ENCODE data around the gene GCK.

The GCK gene

GRCh38 chr7:44143646-44144250 is 45.5 kb downstream of the GCK start:
- peaks cover 0 to 22% of the 10 kb centered on the region in 2 donors for H3K4me1 ChIP-seq (ENCODE audit: control insufficient read depth in 1 of 2, insufficient read depth in 2 of 2, low read length in 2 of 2)
- H3K4me3 ChIP-seq (ENCODE audit: low read depth in 1 of 2, low read length in 2 of 2): no peak overlapping the region
- no peak overlapping the region for H3K27ac ChIP-seq (ENCODE audit: low read length)
- H3K36me3 ChIP-seq (ENCODE audit: control insufficient read depth in 1 of 2, insufficient read depth in 2 of 2, low read length in 2 of 2): no peaks in the 10 kb centered on the region
- H3K9me3 ChIP-seq (ENCODE audit: control insufficient read depth in 1 of 2, low read length in 2 of 2): no peaks in the 10 kb centered on the region
- no peaks in the 10 kb centered on the region for H3K27me3 ChIP-seq (ENCODE audit: low read depth, low read length)

- peaks cover 0 to 22% of the 10 kb centered on the region in 2 donors for H3K4me1 ChIP-seq (ENCODE audit: control insufficient read depth in 1 of 2, insufficient read depth in 2 of 2, low read length in 2 of 2)
- H3K27ac ChIP-seq (ENCODE audit: low read length): no peak overlapping the region
- no peaks in the 10 kb centered on the region for H3K9me3 ChIP-seq (ENCODE audit: control insufficient read depth in 1 of 2, low read length in 2 of 2)
- no peaks in the 10 kb centered on the region for H3K36me3 ChIP-seq (ENCODE audit: control insufficient read depth in 1 of 2, insufficient read depth in 2 of 2, low read length in 2 of 2)
- H3K4me3 ChIP-seq (ENCODE audit: low read depth in 1 of 2, low read length in 2 of 2): no peak overlapping the region
- H3K27me3 ChIP-seq (ENCODE audit: low read depth, low read length): no peaks in the 10 kb centered on the region
Observed at GRCh38 chr7:44142028-44142427, 47.2 kb downstream of the GCK start.

DNA sequence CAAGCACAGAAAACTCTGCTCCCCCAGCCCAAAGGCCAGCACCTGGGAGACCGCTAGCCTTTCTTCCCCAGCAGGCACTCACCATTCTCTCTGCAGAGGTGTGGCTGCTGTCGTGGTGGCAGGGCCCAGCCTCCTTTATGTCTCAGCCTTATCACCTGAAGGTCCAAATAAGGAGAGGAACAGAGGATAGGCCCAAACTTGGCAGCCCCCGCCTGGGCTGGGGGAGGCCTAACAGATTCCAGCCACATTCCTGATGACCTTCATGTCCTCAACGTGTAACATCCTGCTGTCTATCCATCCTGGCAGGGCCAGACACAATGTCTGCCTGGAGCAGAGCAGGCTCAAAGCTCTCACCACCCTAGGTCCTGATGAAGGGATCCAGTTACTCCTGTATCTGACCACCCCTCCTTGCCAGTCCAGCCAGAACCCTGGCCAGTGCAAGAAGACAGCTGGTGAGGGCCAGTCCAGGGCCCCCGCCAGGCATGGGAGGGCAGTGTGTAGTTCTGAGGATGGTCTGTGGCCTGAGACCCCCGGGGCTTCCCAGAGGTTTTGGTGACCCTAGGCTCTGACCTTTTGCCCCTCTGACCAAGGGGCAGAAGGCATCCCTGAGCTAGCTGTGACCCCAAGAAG is 47.9 kb downstream of the GCK start, which contains the start of gene MYL7:
Gene MYL7 (minus strand): TSS at position 112 of the 630 bp plus-strand sequence. CDS start 27 bp downstream, at position 85.
- peaks cover 0 to 15% of the 10 kb centered on the region in 2 donors for H3K4me1 ChIP-seq (ENCODE audit: control insufficient read depth in 1 of 2, insufficient read depth in 2 of 2, low read length in 2 of 2)
- no peaks in the 10 kb centered on the region for H3K36me3 ChIP-seq (ENCODE audit: control insufficient read depth in 1 of 2, insufficient read depth in 2 of 2, low read length in 2 of 2)
- H3K27ac ChIP-seq (ENCODE audit: low read length): no peak within 1 kb of the TSS
- no peak within 1 kb of the TSS for H3K4me3 ChIP-seq (ENCODE audit: low read depth in 1 of 2, low read length in 2 of 2)
- H3K27me3 ChIP-seq (ENCODE audit: low read depth, low read length): no peaks in the 10 kb centered on the region
- H3K9me3 ChIP-seq (ENCODE audit: control insufficient read depth in 1 of 2, low read length in 2 of 2): no peaks in the 10 kb centered on the region

- Histone ChIP-seq H3K9me3 (ENCODE audit: control insufficient read depth in 1 of 2, low read length in 2 of 2) (no peaks in the 10 kb centered on the region), H3K4me1 (ENCODE audit: control insufficient read depth in 1 of 2, insufficient read depth in 2 of 2, low read length in 2 of 2) (peaks cover 0 to 5% of the 10 kb centered on the region in 2 donors), H3K27ac (ENCODE audit: low read length) (no peak overlapping the region), H3K4me3 (ENCODE audit: low read depth in 1 of 2, low read length in 2 of 2) (no peak overlapping the region), H3K36me3 (ENCODE audit: control insufficient read depth in 1 of 2, insufficient read depth in 2 of 2, low read length in 2 of 2) (no peaks in the 10 kb centered on the region), H3K27me3 (ENCODE audit: low read depth, low read length) (no peaks in the 10 kb centered on the region)
Observed at GRCh38 chr7:44140341-44140740, 48.9 kb downstream of the GCK start.

DNA sequence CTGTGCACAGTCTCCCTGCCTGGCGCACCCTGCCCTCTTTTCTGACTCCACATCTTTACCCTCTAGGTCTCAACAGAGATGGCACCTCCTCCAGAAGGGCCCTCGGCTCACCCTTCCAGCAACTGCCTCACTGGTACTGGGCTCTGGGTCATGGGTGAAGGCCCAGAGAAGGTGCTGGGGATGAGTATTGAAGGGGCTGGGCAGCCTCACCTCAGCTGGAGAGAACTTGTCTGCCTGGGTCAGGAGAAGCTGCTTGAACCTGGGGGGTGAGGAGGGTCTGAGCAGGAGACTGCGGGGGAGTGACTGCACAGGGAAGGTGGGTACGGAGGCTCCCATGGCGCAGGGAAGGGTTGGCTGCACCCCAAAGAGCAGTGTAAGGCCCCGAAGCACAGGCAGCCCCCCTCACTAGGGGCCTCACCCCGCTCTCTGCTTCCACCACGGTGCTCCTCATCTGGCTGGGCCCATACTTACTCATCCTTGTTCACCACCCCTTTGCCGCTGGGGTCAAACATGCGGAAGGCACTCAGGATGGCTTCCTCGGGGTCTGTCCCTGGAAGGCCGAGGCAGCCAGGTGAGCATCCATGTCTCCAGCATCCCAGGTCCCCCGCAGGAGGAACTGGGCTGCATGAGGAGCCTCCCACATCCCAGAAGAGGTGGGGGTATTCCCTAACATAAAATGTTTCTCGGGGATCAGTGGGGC is 49.8 kb downstream of the GCK start:
- H3K27ac ChIP-seq (ENCODE audit: low read length): no peak overlapping the region
- no peaks in the 10 kb centered on the region for H3K27me3 ChIP-seq (ENCODE audit: low read depth, low read length)
- H3K4me3 ChIP-seq (ENCODE audit: low read depth in 1 of 2, low read length in 2 of 2): no peak overlapping the region
- no peaks in the 10 kb centered on the region for H3K9me3 ChIP-seq (ENCODE audit: control insufficient read depth in 1 of 2, low read length in 2 of 2)
- no peaks in the 10 kb centered on the region for H3K4me1 ChIP-seq (ENCODE audit: control insufficient read depth in 1 of 2, insufficient read depth in 2 of 2, low read length in 2 of 2)
- no peaks in the 10 kb centered on the region for H3K36me3 ChIP-seq (ENCODE audit: control insufficient read depth in 1 of 2, insufficient read depth in 2 of 2, low read length in 2 of 2)

- no peak overlapping the region for H3K27ac ChIP-seq (ENCODE audit: low read length)
- H3K9me3 ChIP-seq (ENCODE audit: control insufficient read depth in 1 of 2, low read length in 2 of 2): no peaks in the 10 kb centered on the region
- no peaks in the 10 kb centered on the region for H3K36me3 ChIP-seq (ENCODE audit: control insufficient read depth in 1 of 2, insufficient read depth in 2 of 2, low read length in 2 of 2)
- no peaks in the 10 kb centered on the region for H3K27me3 ChIP-seq (ENCODE audit: low read depth, low read length)
- H3K4me1 ChIP-seq (ENCODE audit: control insufficient read depth in 1 of 2, insufficient read depth in 2 of 2, low read length in 2 of 2): no peaks in the 10 kb centered on the region
- H3K4me3 ChIP-seq (ENCODE audit: low read depth in 1 of 2, low read length in 2 of 2): no peak overlapping the region
Observed at GRCh38 chr7:44138698-44139097, 50.5 kb downstream of the GCK start.

DNA sequence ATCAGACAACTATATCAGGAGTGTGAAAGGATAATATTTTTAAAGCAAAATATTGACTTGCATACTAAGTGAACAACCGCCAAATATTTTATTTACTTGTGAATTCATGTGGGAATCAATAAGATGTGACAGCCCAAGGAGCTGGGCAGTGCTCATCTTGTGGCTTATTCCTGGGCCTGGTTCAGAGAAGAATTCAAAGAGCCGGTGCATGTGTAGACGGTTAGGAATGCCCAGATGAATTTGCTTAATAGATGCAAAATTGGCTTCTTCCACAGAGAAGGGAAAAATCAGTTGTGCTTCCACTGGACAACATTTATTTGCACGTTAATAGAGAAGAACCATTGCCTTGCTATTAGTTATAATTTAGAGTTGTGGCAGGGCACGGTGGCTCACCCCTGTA is 52.5 kb downstream of the GCK start:
- Histone ChIP-seq H3K4me3 (ENCODE audit: low read depth in 1 of 2, low read length in 2 of 2) (no peak overlapping the region), H3K9me3 (ENCODE audit: control insufficient read depth in 1 of 2, low read length in 2 of 2) (no peaks in the 10 kb centered on the region), H3K27ac (ENCODE audit: low read length) (no peak overlapping the region), H3K36me3 (ENCODE audit: control insufficient read depth in 1 of 2, insufficient read depth in 2 of 2, low read length in 2 of 2) (no peaks in the 10 kb centered on the region), H3K27me3 (ENCODE audit: low read depth, low read length) (no peaks in the 10 kb centered on the region), H3K4me1 (ENCODE audit: control insufficient read depth in 1 of 2, insufficient read depth in 2 of 2, low read length in 2 of 2) (no peaks in the 10 kb centered on the region)

GRCh38 chr7:44134943-44135628 is 54.2 kb downstream of the GCK start:
- no peaks in the 10 kb centered on the region for H3K4me1 ChIP-seq (ENCODE audit: control insufficient read depth in 1 of 2, insufficient read depth in 2 of 2, low read length in 2 of 2)
- H3K36me3 ChIP-seq (ENCODE audit: control insufficient read depth in 1 of 2, insufficient read depth in 2 of 2, low read length in 2 of 2): no peaks in the 10 kb centered on the region
- no peaks in the 10 kb centered on the region for H3K9me3 ChIP-seq (ENCODE audit: control insufficient read depth in 1 of 2, low read length in 2 of 2)
- H3K27me3 ChIP-seq (ENCODE audit: low read depth, low read length): no peaks in the 10 kb centered on the region
- H3K27ac ChIP-seq (ENCODE audit: low read length): no peak overlapping the region
- H3K4me3 ChIP-seq (ENCODE audit: low read depth in 1 of 2, low read length in 2 of 2): no peak overlapping the region

GRCh38 chr7:44133295-44133694 is 55.9 kb downstream of the GCK start:
- Histone ChIP-seq H3K27me3 (ENCODE audit: low read depth, low read length) (no peaks in the 10 kb centered on the region), H3K4me3 (ENCODE audit: low read depth in 1 of 2, low read length in 2 of 2) (no peak overlapping the region), H3K36me3 (ENCODE audit: control insufficient read depth in 1 of 2, insufficient read depth in 2 of 2, low read length in 2 of 2) (no peaks in the 10 kb centered on the region), H3K27ac (ENCODE audit: low read length) (no peak overlapping the region), H3K9me3 (ENCODE audit: control insufficient read depth in 1 of 2, low read length in 2 of 2) (no peaks in the 10 kb centered on the region), H3K4me1 (ENCODE audit: control insufficient read depth in 1 of 2, insufficient read depth in 2 of 2, low read length in 2 of 2) (no peaks in the 10 kb centered on the region)

GRCh38 chr7:44132039-44132438 is 57.2 kb downstream of the GCK start:
- Histone ChIP-seq H3K9me3 (ENCODE audit: control insufficient read depth in 1 of 2, low read length in 2 of 2) (peaks cover 0 to 4% of the 10 kb centered on the region in 2 donors), H3K36me3 (ENCODE audit: control insufficient read depth in 1 of 2, insufficient read depth in 2 of 2, low read length in 2 of 2) (no peaks in the 10 kb centered on the region), H3K4me1 (ENCODE audit: control insufficient read depth in 1 of 2, insufficient read depth in 2 of 2, low read length in 2 of 2) (no peaks in the 10 kb centered on the region), H3K27ac (ENCODE audit: low read length) (no peak overlapping the region), H3K27me3 (ENCODE audit: low read depth, low read length) (no peaks in the 10 kb centered on the region), H3K4me3 (ENCODE audit: low read depth in 1 of 2, low read length in 2 of 2) (no peak overlapping the region)
